IPS DF 19.7 (cell line): ENCODE data around the gene FADD.
"Not testable (repeated sequence)": the region's sequence is repeated elsewhere in the genome, so short reads cannot be mapped to it uniquely, and the experiment has no call there.

Experiments used
- DNase-seq: peaks from one replicate; pipeline ENCODE4 v3.0.0-alpha.2; 2013; ENCODE audit warnings: low read depth, low spot score

Gene FADD

DNA sequence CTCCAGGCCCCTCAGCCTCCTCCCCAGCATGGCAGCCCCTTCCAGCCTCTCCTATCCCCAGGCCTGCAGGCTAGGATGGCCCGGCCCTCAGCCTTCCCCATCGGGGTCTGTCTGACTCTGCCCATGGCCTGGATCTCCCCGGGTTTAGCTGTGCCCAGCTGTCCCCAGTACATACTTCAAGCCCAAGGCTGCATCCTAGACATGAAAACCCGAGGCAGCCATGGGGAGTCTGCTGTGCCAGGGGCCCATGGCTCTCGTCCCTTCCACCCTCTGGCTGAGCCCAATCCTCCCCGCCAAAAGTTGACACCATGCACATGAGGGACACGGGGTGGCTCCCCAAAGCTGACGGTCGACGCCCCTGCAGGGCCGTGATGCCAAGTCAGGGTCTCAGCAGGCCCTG, 22.2 kb upstream of the FADD start:
- no peak for DNase-seq

DNA sequence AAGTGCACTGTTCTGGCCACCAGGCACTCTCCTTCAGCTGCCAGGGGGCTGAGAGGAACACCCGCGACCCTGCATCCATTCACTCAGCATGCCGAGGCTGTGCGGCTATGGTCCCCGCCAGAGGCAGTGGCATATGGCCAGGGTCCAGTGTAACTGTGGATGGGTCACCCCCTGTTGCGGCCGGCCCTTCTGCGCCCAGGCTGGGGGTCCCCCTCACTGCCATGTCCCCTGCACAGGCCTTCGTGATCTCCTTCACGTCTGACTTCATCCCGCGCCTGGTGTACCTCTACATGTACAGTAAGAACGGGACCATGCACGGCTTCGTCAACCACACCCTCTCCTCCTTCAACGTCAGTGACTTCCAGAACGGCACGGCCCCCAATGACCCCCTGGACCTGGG, 20.8 kb upstream of the FADD start:
- DNase-seq: no peak

DNA sequence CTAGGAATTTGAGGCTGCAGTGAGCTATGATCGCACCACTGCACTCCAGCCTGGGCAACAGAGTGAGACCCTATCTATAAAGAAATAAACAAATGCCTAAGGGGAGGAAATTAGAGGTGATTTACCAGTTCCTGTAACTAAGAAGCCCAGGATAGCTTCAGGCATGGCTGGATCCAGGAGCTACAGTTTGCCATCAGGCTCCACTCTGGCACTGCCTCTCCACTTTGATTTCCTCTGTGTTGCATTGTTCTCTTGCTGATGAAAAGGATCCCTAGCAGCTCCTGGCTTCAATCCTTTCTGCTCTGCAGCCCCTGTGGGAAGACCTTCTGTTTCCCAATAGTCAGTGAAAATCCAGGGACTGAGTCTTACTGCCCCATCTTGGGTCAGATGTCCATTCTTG, 20.1 kb upstream of the FADD start:
- no peak for DNase-seq

DNA sequence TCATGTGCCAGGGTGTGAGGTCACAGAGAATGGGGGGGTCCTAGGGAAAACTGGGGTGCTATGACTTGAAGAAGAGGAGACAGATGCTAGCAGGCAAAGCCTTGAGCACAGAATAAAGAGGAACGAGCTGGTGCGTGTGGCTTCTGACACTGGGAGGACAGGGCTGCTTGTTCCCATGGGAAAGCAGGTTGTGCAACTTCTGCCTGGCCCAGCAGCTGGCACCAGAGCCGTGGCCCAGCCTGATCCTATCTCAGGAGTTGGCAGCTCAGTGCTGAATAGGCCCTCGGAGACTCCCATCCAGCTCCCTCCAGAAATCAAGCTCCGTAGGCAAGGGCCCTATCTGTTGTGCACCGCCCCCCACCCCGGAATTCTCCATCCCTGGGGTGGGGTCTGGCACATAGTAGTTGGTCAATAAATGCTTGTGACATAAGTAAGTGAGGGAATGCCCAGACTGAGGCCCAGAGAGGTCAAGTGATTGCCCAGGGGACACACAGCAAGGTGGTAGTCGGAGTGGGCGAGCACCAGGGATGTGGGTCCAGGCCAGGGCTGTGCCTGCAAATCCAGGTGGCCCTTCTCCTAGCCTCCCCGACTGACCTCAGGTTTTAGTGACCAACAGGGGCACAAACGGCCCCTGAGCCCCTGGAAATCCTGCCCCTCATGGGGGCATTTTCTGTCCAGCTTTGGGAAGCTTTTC, 19.5 kb upstream of the FADD start:
- DNase-seq: no peak

DNA sequence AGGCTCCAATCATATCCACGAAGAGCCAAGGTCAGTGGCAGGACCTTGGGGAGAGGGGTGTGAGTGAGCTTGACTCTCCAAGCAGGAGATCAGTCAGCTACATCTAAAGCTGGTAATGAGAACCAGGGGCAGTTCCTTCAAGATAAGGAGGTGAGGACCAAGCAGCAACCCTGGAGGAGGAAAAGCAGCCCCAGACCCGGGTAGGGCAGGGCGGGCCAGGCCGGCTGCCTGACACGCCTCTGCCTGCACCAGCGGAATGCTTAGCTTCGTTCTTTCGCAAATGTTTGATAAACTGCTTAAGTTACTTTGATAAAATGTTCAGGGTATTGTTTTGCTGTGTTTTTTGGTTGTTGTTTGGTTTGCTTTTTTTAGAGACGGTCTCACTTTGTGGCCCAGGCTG, 18.7 kb upstream of the FADD start:
- no peak for DNase-seq

DNA sequence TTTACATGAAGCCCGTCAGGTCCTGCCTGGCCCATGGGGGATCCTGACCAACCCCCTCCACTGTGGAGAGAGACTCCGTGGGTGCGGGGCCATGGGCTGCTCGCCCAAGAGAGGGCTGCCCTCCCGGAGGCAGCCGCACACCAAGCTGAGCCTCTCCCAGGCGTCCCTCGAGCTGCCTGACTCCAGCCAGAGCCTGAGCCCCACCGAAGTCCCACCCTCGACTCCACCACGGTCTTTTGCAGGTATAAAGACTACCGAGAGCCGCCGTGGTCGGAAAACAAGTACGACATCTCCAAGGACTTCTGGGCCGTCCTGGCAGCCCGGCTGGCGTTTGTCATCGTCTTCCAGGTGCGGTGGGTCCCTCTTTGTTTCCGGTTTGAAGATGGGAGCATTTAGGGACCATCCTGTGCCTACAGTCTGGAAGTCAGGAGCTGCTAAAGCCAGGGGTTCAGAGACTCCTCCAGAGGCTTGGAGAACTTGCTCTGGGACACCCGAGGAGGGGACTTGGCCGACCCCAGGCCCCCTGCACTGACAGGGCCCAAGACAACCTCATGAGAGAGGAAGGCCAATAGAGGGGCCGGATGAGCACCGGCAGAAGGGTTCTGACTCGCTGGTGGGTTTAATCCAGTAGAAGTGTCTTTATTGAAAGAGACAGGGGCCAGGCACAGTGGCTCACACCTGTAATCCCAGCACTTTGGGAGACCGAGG, 17.6 kb upstream of the FADD start:
- DNase-seq: no peak

DNA sequence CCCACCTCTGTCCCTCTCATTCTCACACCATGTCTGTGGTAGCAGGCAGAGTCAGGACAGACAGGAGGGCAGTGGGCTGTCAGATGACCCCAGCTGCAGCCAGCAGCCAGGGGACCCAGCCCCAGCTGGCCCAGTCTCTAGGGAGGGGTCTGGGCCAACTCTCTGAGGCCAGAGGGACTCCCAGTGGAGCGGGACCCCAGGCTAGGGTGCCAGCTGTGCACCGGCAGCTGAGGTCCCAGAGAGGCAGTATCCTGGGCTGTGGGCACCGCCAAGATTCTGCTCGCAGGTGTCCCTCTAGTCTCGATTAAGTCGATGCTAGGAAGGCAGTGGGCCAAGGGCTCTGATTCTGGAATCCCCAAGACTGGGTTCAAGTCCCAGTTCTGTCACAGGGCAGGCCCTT, 16.7 kb upstream of the FADD start:
- no peak for DNase-seq

DNA sequence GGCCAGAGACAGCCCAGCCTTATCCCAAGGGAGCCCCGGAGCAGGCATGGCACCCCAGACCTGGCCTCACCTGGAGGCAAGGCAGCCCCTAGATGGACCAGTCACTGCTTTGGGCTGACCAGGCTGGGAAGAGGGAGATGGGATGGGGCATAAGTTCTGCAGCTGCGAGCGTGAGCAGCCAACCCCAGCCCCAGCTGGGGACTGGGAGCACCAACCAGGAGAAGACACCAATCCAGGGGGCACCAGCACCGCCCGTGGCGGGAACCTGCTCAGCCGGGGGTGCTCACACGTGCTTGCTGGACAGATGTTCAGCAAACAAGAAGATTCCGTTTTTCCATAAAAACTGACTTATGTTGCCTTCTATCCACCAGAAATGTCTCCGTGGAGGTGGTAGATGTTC, 16.2 kb upstream of the FADD start:
- no peak for DNase-seq

DNA sequence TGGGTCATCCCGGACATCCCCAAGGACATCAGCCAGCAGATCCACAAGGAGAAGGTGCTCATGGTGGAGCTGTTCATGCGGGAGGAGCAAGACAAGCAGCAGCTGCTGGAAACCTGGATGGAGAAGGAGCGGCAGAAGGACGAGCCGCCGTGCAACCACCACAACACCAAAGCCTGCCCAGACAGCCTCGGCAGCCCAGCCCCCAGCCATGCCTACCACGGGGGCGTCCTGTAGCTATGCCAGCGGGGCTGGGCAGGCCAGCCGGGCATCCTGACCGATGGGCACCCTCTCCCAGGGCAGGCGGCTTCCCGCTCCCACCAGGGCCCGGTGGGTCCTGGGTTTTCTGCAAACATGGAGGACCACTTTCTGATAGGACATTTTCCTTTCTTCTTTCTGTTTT, 15.3 kb upstream of the FADD start:
- DNase-seq: no peak

DNA sequence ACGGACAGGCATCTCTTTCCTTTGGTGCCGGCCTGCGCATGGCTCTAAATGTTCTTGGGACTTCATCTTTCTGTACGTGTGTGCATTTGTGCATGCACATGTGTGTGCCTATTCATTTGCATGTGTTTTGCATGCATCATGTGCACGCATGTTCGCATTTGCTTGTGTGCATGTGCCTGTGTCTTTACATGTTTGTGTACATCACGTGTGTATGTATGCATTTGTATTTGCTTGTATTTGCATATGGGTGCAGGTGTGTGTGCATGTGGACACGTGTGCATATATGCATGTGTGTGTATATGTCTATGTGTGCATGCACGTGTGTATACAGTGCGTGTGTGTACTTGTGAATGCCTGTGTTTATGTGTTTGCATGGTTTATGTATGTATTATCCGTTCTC, 13.5 kb upstream of the FADD start:
- no peak for DNase-seq

DNA sequence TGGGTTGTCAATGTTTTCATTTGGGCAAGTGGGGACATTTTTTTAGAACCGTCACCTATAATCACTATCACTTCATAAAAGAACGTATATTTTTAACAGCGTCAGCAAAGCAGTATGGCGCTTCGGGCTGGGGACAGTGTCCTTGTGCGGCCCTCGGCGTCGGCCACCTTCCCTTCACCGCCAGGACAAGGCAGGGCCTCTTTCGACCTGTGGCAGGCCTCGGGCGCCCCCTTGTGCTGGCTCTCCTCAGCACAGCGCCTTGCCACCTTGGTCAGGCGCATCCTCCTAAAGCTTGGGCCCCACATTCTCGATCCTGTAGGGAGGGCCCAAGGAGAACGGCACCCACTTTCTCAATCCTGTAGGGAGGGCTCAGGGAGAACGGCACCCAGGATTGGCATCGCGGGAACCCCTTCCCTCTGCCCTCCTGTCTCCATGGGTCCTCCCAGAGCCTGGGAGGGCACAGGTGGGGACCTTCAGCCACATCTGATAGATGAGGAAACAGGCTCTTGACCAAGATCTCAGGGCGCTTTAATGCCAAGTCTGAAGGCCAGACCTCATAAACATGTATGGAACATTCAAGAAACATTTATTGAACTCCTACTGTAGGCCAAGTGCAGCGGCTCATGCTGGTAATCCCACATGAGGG, 11.5 kb upstream of the FADD start:
- DNase-seq: no peak

DNA sequence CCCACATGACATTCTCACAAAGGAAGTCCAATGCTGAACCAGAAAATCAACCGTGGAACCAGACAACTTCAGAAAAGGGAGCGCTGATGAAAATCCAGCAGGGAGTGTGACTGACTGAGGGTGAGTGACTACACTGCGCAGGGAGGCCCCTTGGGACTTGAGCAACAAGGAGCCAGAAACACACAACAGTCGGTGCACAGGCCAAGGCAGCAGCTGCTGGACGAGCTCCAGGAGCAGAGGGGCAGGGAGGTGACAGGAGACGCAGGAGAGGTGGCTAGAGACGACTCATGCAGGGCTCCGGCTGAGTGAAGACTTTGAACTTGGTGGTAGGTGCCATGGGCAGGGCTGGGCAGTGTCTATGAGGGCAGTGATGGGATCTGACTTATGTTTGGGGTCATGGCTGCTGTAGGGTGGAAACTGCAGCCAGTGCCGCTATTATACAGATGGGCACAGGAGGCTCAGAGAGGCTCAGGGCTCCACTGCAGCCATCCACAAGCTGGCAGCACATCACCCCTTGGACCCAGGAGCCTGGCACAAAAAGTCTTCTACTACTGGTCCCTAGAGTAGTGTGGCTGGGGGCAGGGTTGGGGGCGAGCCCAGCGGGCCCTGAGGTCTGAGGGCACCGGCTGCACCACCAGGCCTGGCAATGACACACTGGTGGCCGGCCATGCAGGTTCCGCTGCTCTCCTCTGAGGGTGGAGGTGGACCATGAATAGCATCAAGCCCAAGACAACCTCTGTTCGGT, 10.3 kb upstream of the FADD start:
- DNase-seq: no peak

DNA sequence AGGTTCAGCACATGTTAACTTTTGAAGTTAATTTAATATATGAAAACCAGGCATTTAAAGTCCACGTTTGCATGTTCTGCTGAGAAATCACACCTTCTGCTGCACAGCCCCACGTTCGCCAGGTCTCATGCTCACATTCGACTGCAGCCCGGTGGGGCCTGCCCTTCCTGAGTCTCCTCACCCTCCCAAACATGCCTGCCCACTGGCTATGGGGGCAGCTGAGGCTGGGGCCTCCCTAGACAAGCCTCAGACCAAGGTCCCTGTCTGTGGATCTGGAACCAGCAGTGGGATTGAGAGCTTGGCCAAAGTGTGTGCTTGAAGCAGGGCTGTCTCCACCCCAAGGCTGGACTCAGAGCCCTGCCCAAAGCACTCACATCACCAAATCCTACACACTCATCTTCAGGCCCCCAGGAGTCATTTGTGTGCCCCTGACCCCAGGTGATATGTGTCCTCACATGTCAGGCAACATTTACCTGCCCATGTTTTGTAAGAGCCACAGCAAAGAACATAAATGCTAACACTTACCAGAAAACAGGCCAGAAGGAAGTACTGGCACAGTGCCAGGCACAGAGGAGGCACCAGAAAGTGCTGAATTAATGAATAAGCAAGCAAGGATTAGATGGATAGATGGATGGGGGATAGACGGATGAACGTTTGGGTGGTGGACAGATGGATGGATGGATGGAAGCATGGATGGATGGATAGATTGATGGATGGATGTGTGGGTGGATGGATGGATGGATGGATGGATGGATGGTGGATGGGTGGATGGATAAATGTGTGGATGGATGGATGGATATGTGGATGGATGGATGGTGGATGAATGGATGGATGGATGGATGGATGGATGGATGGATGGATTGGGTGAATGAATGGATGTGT, 9.4 kb upstream of the FADD start:
- no peak for DNase-seq

DNA sequence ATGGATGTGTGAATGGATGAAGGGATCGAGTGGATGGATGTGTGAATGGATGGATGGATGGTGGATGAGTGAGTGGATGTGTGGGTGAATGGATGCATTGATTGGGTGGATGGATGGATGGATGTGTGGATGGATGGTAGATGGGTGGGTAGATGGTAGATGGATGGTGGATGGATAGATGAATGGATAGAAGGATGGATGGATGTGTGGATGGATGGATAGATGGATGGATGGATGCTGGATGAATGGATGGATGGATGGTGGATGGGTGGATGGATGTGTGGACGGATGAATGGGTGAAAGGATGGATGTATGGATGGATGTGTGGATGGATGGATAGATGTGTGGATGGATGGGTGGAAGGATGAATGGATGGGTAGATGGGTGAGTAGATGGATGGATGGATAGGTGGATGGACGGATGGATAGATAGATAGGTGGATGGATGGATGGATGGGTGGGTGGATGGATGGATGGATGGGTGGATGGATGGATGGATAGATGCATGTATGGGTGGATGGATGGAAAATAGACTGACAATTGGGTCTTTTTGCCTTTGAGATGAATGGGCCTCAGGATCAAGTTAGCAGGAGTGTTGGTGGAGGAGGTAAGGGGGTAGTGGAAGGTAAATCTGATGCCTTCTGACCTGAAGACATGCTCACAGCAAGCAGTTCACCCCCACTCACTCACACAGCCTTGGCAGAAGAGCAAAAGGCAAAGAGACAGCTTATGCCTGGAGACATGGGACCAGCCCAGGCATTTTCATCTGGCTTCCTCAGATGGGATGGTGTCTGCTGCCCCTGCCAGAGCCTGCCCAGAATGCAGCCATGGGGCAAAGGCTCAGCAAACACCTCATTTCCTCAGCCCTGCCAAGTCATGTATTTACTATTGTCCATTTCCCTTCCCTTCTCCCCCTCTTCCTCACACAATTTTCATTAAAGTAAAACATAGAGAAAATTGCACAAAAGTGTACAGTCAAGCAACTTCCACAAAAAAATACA, 8.0 kb upstream of the FADD start:
- DNase-seq: no peak

DNA sequence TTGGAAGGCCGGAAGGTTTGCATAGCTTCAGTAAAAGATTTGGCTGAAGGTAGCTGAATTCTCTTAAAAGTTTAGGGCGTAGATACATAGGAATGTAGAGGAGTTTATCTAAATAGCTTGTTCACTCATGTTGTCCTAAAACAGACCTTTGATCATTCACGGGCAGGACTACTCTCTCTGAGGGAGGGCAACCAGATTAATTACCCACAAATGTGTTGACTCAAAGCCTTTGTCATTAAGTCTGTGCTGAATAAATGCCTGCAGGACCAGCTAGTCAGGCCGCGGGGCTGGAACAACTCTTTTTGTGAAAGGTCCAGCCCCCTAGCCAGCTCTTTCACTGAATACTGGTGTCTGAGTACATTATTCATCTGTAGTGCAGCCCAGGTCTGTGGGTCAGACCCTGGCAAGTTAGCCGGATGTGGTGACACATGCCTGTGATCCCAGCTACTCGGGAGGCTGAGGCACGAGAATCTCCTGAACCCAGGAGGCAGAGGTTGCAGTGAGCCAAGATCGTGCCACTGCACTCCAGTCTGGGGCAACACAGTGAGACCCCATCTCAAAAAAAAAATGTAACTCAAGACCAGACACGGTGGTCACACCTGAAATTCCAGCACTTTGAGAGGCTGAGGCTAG, 2.8 kb upstream of the FADD start:
- no peak for DNase-seq

DNA sequence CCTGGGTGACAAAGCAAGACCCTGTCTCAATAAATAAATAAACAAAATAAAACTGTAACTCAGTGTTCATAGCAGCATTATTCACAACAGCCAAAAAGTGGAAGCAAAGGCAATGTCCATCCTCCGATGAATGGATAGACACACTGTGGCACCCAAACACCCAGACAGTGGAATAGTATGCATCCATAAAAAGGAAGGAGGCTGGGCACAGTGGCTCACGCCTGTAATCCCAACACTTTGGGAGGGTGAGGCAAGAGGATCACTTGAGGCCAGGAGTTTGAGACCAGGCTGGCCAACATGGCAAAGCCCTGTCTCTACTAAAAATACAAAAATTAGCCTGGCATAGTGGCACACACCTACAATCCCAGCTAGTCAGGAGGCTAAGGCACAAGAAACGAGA, 2.0 kb upstream of the FADD start:
- DNase-seq: not testable (repeated sequence)

DNA sequence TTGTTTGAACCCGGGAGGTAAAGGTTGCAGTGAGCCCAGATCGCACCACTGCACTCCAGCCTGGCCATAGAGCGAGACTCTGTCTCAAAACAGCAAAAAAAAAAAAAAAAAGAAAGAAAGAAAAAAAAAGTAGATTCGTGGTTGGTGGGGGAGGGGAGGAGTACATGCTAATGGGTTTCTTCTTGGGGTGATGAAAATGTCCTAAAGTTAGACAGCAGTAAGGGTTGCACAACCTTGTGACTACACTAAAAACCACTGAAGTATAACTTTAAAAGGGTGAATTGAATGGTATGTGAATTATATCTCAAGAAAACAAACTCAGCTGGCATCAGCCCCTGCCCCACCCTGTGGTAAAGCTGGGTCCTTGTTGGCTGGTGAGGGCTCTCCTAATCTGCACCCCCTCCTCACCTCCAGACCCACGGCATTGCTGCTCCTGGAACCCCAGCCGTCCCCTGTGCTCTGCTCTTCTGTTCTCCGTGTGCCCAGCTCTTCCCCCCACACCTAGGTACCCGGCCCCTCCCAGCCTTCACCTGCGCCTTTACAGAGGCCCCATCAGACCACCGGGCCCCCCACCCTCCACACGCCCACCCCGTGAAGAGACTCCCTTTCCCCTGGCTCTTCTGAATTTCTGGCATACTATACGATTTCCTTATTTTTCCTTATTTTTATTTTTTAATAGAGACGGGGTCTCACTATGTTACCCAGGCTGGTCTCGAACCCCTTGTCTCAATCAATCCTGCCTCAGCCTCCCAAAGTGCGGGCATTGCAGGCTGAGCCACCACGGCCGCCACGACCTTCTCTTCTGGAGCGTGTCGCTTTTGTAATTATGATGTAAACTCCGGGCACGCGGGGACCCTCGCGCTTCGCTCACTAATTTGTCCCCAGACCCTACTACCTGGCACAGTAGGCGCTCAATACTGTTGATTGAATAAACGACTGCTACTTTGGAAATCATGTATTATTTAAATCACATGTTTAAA, 924 bp upstream of the FADD start:
- DNase-seq: no peak

DNA sequence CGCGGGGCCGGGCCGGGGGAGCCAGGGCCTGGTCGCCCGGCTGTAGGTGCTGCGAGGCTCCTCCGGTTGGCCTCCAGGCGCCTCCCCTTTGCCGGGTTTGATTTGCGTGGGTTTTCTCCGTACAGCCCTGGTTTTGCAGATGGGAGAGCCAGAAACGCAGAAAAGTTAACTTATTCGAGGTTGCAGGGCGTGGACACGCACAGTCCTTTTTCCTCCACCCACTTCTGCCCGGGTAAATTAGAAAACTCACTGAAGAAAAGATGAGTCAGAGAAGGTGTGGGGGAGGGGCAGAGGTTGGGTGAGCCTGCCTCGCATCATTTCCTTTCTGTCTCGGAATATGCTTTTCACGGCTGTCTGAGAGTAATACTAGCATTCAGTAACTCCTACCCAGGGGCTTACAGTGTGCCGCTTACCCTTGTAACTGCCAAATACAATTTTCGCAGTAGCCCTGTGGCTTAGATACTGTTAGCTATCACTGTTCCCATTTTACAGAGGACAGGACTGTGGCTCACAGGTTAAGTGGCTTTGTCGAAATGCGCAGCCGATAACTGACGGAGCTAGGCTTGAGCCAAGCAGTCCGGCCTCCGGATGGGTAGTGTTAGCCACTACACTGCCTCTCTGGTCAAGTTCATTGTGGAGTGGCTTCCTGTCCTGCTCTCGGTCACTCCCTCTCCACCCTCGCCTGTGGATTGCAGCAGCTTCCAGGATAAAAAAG, 812 bp downstream of the FADD start:
- DNase-seq: no peak
